ENCODE measurements around the gene NOMO2.
A peak's percentile ranks its signal among the peaks of the same experiment; 100 is the strongest.
"Not testable (repeated sequence)": the region's sequence is repeated elsewhere in the genome, so short reads cannot be mapped to it uniquely, and the experiment has no call there.

The NOMO2 gene

GRCh38 chr16:18561727-18562314 lies at the start of gene NOMO2:
NOMO2 (minus strand) TSS chr16:18562097; CDS start chr16:18562040, 57 bp downstream.
- peak within 1 kb of the TSS; percentile 67 for H3K4me3 ChIP-seq
- not testable (repeated sequence) for H3K27ac ChIP-seq, H3K36me3 ChIP-seq, H3K4me1 ChIP-seq, H3K9me3 ChIP-seq, H4K20me1 ChIP-seq, H3K27me3 ChIP-seq
- H3K4me2 ChIP-seq: peak within 1 kb of the TSS; percentile 52
- peak within 1 kb of the TSS; percentile 70; the same call in 1 of the 2 replicates for H3K9ac ChIP-seq

- H3K27ac ChIP-seq, H3K27me3 ChIP-seq, H3K4me1 ChIP-seq, H3K4me2 ChIP-seq, H3K9me3 ChIP-seq, H3K36me3 ChIP-seq, H3K9ac ChIP-seq, H4K20me1 ChIP-seq, H3K4me3 ChIP-seq: not testable (repeated sequence)
These were observed 48.4 kb upstream of the NOMO2 start for GRCh38 chr16:18610147-18610803.

GRCh38 chr16:18608271-18608670 lies 46.4 kb upstream of the NOMO2 start:
- not testable (repeated sequence) for H3K9ac ChIP-seq, H3K4me2 ChIP-seq

GRCh38 chr16:18603572-18604246 lies 41.8 kb upstream of the NOMO2 start:
- not testable (repeated sequence) for H3K9ac ChIP-seq, H3K9me3 ChIP-seq, H3K27ac ChIP-seq, H3K4me2 ChIP-seq, H3K4me3 ChIP-seq, H3K27me3 ChIP-seq, H3K4me1 ChIP-seq, H3K36me3 ChIP-seq, H4K20me1 ChIP-seq

More at GRCh38 chr16:18608271-18608670, 46.4 kb upstream of the NOMO2 start:
- not testable (repeated sequence) for H3K4me3 ChIP-seq, H4K20me1 ChIP-seq, H3K4me1 ChIP-seq, H3K9me3 ChIP-seq, H3K36me3 ChIP-seq, H3K27ac ChIP-seq, H3K27me3 ChIP-seq

GRCh38 chr16:18598582-18598981 lies 36.7 kb upstream of the NOMO2 start:
- not testable (repeated sequence) for H3K4me1 ChIP-seq, H3K4me3 ChIP-seq, H3K9ac ChIP-seq, H3K9me3 ChIP-seq, H3K36me3 ChIP-seq, H4K20me1 ChIP-seq, H3K27me3 ChIP-seq, H3K4me2 ChIP-seq, H3K27ac ChIP-seq

GRCh38 chr16:18597734-18598133 lies 35.8 kb upstream of the NOMO2 start:
- not testable (repeated sequence) for H3K27me3 ChIP-seq, H3K4me2 ChIP-seq, H3K27ac ChIP-seq, H3K4me1 ChIP-seq, H3K9ac ChIP-seq, H3K4me3 ChIP-seq, H3K36me3 ChIP-seq, H3K9me3 ChIP-seq, H4K20me1 ChIP-seq

- not testable (repeated sequence) for H3K36me3 ChIP-seq, H3K9me3 ChIP-seq, H3K27ac ChIP-seq, H3K4me2 ChIP-seq, H3K9ac ChIP-seq, H3K4me3 ChIP-seq, H3K4me1 ChIP-seq, H4K20me1 ChIP-seq, H3K27me3 ChIP-seq
These were observed 35.4 kb upstream of the NOMO2 start for GRCh38 chr16:18597319-18597718.

- not testable (repeated sequence) for H3K9me3 ChIP-seq, H3K36me3 ChIP-seq, H4K20me1 ChIP-seq, H3K9ac ChIP-seq, H3K27ac ChIP-seq, H3K27me3 ChIP-seq, H3K4me2 ChIP-seq, H3K4me3 ChIP-seq, H3K4me1 ChIP-seq
These were observed 33.9 kb upstream of the NOMO2 start for GRCh38 chr16:18595796-18596195.

- not testable (repeated sequence) for H3K27ac ChIP-seq, H3K4me2 ChIP-seq, H4K20me1 ChIP-seq, H3K4me1 ChIP-seq, H3K9me3 ChIP-seq, H3K9ac ChIP-seq, H3K4me3 ChIP-seq, H3K27me3 ChIP-seq, H3K36me3 ChIP-seq
These were observed 33.0 kb upstream of the NOMO2 start for GRCh38 chr16:18594880-18595279.

GRCh38 chr16:18593904-18594303 lies 32.0 kb upstream of the NOMO2 start:
- not testable (repeated sequence) for H3K27me3 ChIP-seq, H3K4me1 ChIP-seq, H3K36me3 ChIP-seq, H3K9ac ChIP-seq, H3K4me2 ChIP-seq, H3K27ac ChIP-seq, H3K4me3 ChIP-seq, H4K20me1 ChIP-seq, H3K9me3 ChIP-seq

- not testable (repeated sequence) for H3K27ac ChIP-seq, H3K9me3 ChIP-seq, H3K4me1 ChIP-seq, H3K9ac ChIP-seq, H4K20me1 ChIP-seq, H3K4me3 ChIP-seq, H3K36me3 ChIP-seq, H3K4me2 ChIP-seq, H3K27me3 ChIP-seq
These were observed 31.1 kb upstream of the NOMO2 start for GRCh38 chr16:18592982-18593381.

- not testable (repeated sequence) for H3K4me3 ChIP-seq, H3K9ac ChIP-seq, H3K27me3 ChIP-seq, H3K9me3 ChIP-seq, H3K4me2 ChIP-seq, H3K36me3 ChIP-seq, H3K27ac ChIP-seq, H4K20me1 ChIP-seq, H3K4me1 ChIP-seq
These were observed 30.0 kb upstream of the NOMO2 start for GRCh38 chr16:18591908-18592307.

GRCh38 chr16:18591441-18591840 lies 29.5 kb upstream of the NOMO2 start:
- H3K27ac ChIP-seq, H3K9me3 ChIP-seq, H3K27me3 ChIP-seq, H3K4me3 ChIP-seq, H4K20me1 ChIP-seq, H3K36me3 ChIP-seq, H3K4me1 ChIP-seq, H3K4me2 ChIP-seq, H3K9ac ChIP-seq: not testable (repeated sequence)

- not testable (repeated sequence) for H3K4me3 ChIP-seq, H3K27me3 ChIP-seq, H3K9ac ChIP-seq, H3K9me3 ChIP-seq, H3K27ac ChIP-seq, H3K4me1 ChIP-seq, H4K20me1 ChIP-seq, H3K4me2 ChIP-seq, H3K36me3 ChIP-seq
These were observed 27.9 kb upstream of the NOMO2 start for GRCh38 chr16:18589806-18590205.
